Measurements from ENCODE around the gene DPP6.
"Not testable (repeated sequence)": the region's sequence is repeated elsewhere in the genome, so short reads cannot be mapped to it uniquely, and the experiment has no call there.

Gene DPP6

DNA sequence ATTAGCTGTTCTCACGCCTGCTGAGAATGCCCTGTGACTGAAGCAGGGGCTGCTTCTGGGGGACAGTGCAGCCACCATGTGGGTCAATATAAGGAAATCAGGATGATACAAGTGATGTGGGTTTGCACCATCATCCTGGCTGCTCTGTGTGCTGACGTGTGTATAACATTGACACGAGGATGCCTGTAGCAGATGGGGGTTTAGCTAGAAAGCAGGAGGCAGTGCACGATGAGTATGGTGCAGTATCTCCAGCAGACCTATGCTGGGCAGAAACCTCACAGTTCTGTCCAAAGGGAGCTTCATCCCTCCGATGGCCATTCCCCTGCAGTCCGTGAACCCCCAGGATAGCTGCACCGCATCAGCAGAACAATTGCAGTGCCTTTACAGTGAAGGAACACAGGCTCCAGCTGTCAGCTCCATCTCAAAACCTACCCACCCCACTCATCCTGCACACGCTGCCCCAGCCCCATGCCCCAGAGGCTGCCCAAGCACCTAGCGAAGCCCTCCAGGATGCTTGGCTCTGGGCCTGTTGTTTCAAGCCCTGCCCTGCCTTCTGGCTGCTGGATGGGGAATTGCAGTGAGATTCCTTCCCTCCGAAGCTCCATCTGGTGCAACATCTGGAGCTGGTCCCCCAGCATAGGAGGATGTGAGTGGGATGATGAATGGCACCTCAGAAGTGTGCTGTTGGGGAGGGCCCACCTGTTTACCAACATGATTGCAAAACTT, 96.8 kb downstream of the DPP6 start:
- DNase-seq (ENCODE audit: low read depth in 2 of 2) = not testable (repeated sequence)

- not testable (repeated sequence) for DNase-seq (ENCODE audit: low read depth in 2 of 2)
These were observed 98.5 kb downstream of the DPP6 start for GRCh38 chr7:154150656-154151055.

DNA sequence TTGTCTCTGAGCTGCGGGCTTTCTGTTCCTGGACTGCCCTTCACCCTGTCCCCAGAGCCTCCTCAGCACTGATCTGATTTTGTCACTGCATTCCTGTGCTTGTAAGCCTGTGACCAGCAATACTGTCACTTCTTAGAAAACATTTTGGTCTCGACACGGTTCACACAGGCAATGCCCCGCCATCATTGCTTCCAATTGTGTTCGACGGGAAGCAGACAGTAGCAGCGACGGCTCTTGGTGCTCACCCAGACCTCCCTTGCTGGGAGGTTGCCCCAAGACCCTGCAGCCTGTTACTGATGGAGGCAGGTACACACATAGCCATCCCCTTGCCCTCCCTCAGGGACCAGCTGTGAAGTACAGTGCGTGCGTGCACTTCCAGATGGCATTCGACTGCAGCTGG, 99.1 kb downstream of the DPP6 start:
- DNase-seq (ENCODE audit: low read depth in 2 of 2) = not testable (repeated sequence)

DNA sequence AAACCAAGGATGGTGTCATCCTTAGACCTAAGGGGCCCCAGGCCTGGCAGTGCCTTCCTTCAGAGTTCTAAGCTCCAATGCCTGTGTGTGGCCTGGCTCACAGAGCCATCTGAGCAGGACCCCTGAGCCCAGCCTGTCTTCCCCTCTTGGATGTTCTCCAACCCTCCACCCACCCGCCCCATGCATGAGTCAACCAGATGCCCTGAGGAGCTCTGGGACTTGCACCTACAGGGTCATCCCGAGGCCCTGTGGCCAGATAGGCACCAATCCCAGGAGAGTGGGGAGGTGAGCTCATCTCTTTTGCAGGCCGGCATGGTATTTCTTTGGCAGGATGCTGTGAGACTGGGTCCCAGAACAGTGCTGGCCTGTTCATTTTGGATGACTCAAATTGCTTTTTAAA, 103.7 kb downstream of the DPP6 start:
- not testable (repeated sequence) for DNase-seq (ENCODE audit: low read depth in 2 of 2)

GRCh38 chr7:154162921-154163320, 110.7 kb downstream of the DPP6 start:
- not testable (repeated sequence) for DNase-seq (ENCODE audit: low read depth in 2 of 2)

DNA sequence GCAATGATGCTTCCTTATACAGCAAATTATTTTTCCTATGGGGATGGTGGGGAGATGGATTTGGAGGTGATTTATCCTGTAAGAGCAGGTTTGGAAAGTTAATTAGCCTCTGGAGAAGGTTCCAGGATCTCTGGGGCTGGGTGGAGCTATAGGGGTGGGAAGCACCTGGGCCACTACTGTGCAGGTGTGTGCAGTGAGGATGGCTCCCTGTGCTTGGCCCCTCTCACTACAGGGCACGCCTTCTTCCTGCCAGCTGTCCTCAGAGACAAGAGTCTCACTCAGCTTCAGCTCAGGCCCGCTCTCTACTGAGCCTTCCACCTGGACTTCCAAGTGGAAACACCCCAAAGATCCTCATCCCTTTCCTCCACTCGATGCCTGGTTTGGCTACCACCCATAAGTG, 111.4 kb downstream of the DPP6 start:
- DNase-seq (ENCODE audit: low read depth in 2 of 2) = not testable (repeated sequence)

GRCh38 chr7:154167051-154167450, 114.9 kb downstream of the DPP6 start:
- DNase-seq (ENCODE audit: low read depth in 2 of 2) = no peak

- DNase-seq (ENCODE audit: low read depth in 2 of 2) = no peak
These were observed 115.6 kb downstream of the DPP6 start for GRCh38 chr7:154167807-154168206.

- DNase-seq (ENCODE audit: low read depth in 2 of 2) = no peak
These were observed 119.2 kb downstream of the DPP6 start for GRCh38 chr7:154171422-154171821.

- DNase-seq (ENCODE audit: low read depth in 2 of 2) = no peak
These were observed 120.0 kb downstream of the DPP6 start for GRCh38 chr7:154172236-154172635.

- DNase-seq (ENCODE audit: low read depth in 2 of 2) = no peak
These were observed 125.4 kb downstream of the DPP6 start for GRCh38 chr7:154177584-154177983.

DNA sequence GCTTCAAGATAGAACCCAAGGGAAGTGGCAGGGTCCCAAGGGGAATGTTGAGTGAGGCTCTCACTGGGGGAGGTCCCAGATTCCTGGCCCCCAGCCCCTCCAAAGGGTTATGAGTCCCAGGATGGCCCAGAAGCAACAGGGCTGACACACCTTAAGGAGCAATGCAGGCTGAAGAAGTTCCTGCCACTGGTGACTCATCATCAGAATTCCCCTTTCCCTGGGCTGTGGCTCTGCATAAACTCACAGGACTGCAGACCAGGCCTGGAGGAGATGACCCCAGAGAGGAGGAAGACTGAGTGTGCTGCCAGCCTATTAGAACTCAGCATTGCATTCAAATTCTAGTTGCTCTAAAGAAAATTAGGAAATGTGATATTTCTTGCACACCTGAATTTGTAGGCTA, 126.7 kb downstream of the DPP6 start:
- no peak for DNase-seq (ENCODE audit: low read depth in 2 of 2)

DNA sequence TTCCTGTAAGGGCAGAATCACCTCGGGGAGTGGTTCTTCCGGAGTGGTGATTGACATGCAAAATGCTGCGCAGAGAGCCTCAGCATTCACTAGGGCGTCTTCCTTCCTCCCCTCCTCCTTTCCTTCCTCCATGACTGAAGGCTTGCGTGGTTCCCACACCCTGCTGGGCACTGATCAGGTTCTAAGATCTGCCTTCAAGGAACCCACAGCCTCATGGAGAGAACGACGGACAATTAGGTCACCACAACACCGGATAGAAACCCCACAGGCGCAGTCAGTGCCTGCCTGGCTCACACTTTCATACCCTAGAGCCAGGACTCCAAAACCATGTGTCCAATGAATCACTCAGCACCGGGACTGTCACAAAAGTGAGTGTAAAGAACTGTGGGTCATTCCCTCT, 131.3 kb downstream of the DPP6 start:
- DNase-seq (ENCODE audit: low read depth in 2 of 2) = no peak

DNA sequence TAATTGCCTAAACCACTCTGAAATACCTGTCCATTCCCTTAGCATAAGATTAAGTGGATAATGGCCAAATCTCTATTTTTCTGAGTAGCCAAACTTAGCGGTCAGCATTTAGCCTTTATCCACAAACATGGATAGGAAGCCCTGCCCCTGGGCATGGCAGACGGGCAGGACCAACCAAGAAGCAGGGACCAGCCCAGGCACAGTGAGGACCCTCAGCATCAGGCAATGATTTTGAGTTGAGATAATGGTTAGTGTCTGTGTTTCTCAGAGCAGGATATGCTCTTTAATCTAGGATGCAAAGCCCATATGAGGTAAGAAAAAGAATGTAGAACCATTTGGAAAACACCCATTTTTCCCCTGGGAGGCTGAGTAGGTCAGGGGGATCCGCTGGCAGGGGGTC, 131.7 kb downstream of the DPP6 start:
- DNase-seq (ENCODE audit: low read depth in 2 of 2) = no peak

DNA sequence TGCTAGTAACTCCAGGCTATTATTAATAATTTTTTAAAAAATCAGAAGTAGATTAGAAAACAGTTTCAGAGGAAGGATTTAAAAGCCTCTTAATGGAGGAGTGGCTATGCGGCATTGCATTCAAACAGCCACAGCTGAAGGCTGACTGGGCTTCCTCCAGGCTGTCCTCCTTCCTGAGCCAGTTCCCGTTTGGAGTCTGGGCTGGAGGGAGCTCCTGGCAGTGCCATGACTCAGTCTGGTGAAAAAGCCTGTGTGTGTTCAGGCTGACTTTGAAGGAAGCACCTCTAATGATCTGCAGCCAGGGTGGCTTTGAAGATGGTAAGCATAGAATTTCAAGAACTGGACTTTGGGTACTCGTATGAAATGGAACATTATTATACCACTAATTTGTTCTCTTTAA, 134.6 kb downstream of the DPP6 start:
- no peak for DNase-seq (ENCODE audit: low read depth in 2 of 2)

DNA sequence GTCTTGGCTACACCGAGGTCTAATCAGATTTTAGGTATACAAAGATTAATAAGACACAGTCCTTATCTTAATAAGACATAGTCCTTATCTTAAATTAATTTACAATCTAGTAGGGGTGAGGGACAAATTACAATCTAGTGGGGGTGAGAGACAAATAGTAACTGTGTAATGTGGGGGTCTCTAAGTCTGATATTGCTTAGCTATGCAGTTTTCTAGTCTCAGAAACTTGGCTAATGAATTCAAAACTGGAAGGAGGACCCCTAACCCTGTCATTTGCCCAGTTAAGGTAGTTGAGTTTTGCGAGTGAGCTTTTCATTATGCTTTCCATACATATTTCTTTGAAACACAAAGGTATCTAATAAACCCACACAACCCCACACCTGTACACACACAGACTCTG, 136.1 kb downstream of the DPP6 start:
- no peak for DNase-seq (ENCODE audit: low read depth in 2 of 2)

DNA sequence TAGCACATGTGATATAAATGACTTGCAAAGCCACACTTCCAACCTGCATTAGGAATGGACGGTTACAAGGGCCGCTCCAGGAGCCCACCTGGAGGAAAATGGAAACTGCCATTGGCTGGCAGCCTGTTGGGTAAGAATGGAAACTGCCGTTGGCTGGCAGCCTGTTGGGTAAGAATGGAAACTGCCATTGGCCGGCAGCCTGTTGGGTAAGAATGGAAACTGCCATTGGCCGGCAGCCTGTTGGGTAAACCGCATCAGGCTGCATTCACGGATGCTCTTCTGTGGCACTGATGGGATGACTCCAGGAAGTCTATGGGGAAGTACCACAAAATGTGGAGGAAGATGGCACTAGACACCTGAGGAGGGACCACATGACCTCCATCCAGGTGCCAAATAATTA, 143.1 kb downstream of the DPP6 start:
- no peak for DNase-seq (ENCODE audit: low read depth in 2 of 2)

- no peak for DNase-seq (ENCODE audit: low read depth in 2 of 2)
These were observed 146.3 kb downstream of the DPP6 start for GRCh38 chr7:154198481-154198880.

- no peak for DNase-seq (ENCODE audit: low read depth in 2 of 2)
These were observed 148.0 kb downstream of the DPP6 start for GRCh38 chr7:154200241-154200640.

- no peak for DNase-seq (ENCODE audit: low read depth in 2 of 2)
These were observed 149.8 kb downstream of the DPP6 start for GRCh38 chr7:154202002-154202401.

DNA sequence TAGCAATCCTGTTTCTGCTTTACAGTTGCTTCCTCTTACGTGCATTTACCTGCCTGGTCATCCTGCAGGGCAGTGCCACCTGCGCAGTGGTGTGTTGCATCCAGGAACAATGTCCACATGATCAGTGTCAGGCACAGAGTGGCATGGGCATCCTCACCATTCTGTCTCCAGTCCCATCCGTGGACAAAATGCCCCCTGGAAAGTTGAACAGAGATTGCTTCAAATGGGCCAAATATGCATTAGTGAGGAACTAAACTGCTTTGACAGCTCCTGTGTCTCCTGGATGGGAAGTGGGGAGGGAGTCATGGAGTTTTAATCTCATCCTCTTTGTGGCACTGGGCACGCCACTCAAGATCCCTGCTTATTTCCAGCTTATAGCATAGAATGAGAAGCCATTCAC, 151.8 kb downstream of the DPP6 start:
- DNase-seq (ENCODE audit: low read depth in 2 of 2) = no peak

DNA sequence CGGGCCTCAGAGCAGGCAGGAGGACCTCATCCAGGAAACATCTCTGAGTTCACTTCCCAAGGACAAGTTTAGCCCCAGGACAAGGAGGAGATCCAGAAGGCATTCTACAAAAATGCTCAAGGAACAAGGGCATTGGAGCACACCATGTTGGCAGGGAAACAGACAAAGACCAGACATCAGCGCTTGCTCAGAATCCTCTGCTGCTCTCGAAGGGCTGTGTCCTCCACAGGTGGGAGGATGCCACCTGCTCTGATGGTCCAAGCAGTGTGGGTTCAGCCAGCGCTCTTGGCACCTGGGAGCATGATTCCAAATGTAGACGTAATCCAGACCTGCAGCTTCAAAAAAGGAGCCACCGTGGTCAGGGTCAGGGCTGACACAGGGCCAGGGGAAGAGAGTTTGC, 160.7 kb downstream of the DPP6 start:
- no peak for DNase-seq (ENCODE audit: low read depth in 2 of 2)

DNA sequence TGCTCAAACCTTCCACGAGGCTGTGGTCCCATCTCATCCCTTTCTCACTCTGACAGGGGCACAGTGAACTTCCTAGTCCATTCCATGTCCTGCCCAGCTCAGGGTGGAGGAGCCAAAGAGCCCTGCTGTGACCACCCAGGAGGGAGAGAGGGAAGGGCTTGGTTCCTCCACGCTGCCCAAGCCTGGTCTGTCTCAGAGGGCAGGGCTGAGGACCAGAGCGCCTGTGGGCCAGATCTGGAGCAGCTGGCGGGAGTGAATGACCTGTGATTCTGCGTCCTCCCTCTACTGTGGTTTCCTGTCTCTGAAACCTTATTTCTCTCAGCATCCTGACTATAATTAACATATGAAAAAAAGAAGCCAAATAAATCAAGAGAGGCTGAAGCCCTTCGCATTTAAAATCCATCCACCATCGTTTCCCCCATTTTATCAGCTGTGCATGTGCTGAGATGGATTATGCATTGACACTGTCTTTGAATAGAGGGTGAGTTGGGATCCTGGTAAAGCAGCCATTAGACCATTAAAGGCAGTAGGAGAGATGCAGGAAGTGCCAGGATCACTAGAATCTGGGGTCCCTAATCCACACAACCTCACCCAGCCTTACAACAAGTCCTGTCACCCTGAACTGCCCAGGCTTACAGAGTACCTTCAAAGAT, 165.6 kb downstream of the DPP6 start:
- DNase-seq (ENCODE audit: low read depth in 2 of 2) = no peak

GRCh38 chr7:154231732-154232131, 179.5 kb downstream of the DPP6 start:
- DNase-seq (ENCODE audit: low read depth in 2 of 2) = no peak

Data from stimulated activated CD4-positive, alpha-beta T cell treated with anti-CD3 and anti-CD28 coated beads, Interleukin-12 subunit alpha, Interleukin-12 subunit beta, amount 100 ng/mL, for 24 hours (primary cell).